GM21723 (cell line): Measurements from ENCODE around the gene ELAVL1.
"Not testable (repeated sequence)": the region's sequence is repeated elsewhere in the genome, so short reads cannot be mapped to it uniquely, and the experiment has no call there.

Source experiments
- ATAC-seq: cut with Tn5 transposase; IDR thresholded peaks from one replicate; pipeline ENCODE4 v1.9.1; 2021; ENCODE audit warnings: mild to moderate bottlenecking, moderate library complexity; ENCODE audit not compliant: unreplicated experiment

The ELAVL1 gene

DNA sequence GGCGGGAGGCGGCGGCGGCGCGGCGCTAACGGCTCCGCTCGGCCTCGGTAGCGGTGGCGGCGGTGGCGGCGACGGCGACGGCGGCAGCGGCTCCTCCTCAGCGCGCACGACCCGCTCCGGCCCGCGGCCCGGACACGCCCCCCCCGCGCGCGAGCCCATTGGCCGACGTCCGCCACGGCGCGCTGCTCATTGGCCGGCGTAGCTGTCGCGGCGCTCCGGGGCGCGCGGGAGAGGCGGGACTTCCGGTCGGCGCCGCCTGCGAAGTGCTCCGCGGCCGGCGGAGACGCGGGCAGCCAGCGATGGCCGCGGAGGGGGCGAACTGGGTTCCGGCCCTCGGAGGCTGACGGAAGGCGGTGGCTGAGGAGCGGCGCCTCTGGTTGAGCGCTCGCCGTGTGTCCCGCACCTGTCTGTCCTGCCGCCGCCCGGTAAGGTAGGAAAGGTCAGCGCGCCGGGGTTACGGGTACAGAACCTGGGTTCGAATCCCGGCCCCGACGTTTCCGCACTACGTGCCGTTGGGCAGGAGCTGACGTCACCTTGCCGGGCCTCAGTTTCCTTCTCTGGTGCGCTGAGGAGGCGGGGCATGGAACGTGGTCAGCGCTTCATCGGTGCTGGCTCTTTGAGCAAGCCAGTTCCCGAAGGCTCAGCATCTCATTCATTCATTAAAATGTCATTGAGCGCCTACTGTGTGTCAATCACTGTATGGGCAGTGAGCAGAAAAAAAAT, at the start of gene ELAVL1:
TSS of gene ELAVL1 (minus strand) at position 108 of the 723 bp plus-strand sequence. CDS start 13,826 bp downstream, outside the sequence.
- peak; percentile 70 for ATAC-seq

DNA sequence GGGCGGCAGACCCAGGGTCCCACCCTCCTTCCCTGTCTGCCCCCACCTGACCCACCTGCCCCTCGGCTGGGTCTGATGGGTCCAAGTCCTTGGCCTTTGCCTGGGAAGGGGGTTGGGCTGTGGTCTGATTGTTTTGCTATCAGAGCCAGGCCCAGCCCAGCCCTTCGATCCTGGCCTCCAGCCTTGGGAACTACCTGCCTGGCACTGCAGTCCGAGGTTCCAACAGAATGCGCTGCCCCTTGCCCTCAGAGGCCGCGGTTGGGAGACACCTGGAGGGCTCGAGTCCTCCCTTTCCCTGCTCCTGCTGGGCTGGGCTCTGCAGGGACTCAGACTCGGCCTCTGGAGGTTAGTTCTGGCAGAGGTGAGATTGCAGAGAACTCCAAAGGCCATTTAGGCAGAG, 48.7 kb upstream of the ELAVL1 start:
- no peak for ATAC-seq

DNA sequence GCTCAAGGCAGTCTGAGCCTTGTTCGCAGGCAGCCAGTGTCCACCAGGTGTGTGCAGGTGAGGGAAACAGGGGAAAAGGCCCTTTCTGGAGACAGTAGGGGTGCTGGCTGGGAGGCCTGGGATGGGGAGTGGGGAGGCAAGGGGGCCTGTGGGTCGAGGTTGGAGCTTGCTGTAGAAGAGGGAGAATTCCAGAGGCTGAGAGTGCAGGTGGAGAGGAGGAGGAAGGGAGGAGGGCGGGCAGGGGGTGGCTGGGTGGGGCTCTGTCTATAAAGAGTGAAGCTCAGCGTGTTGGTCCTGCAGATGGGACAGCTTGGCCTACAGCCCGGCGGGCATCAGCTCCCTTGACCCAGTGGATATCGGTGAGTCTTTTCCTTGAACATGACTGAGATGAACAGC, 47.0 kb upstream of the ELAVL1 start, which contains the start of gene CCL25:
TSS of gene CCL25 (plus strand) at position 297 of the 396 bp plus-strand sequence. CDS start 290 bp downstream, outside the sequence.
- ATAC-seq = no peak

DNA sequence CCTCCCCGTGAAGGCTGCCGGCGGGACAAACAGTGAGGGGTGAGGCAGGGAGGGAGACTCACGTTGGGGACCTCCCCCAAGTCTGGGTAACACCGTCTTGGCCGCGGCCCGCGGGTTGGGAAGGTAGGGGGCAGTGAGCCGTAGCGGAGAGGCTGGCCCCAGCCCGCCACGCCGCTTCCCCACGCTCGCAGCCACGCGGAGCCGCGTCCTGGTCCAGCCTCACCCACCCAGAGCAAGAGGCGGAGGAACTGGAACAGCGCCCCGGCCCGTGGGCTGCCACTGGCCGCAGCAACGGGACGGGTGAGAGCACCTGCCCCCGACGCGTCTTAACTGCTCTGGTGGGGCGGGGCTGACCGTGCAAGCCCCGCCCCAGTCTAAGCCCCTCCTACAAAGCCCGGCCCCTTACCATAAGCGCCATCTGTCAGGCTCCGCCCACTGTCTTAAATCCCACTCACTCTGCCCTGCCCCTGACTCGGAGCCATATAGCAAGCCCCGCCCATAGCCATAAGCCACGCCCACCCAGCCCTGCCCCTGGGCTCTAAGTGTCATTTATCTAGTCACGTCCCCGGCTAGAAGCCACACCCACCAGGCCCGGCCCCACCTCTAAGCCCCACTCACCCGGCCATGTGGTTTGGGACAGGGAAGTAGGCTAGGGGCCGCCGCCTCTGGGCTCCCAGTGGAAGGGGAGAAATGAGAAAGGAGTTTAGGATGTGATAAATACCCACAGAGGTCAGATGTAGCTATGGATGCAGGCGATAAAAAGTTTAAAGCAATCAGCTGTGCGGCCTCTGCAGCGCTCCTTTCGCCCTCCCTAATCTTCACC, 45.0 kb upstream of the ELAVL1 start:
- ATAC-seq = peak; percentile 74

DNA sequence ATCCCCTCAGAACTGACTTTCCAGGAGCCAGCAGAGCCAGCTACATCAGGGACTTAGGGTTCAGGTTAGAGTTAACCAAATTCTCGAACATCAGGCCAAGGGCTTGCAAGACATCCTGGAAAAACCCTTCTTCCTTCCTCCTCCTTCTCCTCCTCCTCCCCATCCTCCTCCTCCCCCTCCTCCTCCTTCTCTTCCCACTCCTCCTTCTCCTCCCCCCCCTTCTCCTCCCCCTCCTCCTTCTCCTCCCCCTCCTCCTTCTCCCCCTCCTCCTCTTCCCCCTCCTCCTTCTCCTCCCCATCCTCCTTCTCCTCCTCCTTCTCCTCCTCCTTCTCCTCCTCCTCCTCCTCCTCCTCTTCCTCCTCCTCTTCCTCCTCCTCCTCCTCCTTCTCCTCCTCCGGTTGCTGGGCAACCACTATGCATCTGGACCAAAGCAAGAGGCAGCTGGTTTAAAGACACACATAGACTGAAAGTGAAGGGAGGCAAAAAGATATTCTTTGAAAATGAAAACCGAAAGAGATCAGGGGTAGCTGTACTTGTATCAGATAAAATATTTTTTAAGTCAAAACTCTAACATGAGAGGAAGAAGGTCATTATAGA, 41.2 kb upstream of the ELAVL1 start:
- ATAC-seq = no peak

DNA sequence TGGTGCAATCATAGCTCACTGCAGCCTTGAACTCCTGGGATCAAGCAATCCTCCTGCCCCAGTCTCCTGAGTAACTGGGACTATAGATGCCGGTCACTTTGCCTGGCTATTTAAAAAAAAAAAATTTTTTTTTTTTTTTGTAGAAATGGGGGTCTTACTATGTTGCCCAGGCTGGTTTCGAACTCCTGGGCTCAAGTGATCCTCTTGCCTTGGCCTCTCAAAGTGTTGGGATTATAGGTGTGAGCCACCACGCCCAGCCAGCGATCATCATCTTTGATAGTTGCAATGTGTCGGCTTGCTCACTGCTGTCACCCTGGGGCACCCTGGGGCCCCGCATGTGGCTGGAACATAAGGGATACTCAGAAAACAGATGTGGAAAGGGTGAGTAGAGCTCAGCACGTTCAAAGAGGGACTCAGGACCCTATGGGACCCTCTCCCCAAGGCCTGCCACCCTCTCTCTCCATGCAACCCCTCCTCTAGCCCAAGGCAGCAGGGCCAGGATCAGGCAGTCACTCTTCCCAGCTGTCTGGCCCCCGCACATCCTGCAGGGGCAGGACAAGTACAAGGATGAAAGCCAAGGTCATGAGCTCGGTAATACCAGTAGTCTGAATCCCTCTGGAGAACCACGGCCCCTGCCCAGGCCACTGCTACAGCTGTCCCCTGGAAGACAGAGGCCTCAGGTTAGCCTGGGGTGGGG, 40.6 kb upstream of the ELAVL1 start:
- no peak for ATAC-seq

DNA sequence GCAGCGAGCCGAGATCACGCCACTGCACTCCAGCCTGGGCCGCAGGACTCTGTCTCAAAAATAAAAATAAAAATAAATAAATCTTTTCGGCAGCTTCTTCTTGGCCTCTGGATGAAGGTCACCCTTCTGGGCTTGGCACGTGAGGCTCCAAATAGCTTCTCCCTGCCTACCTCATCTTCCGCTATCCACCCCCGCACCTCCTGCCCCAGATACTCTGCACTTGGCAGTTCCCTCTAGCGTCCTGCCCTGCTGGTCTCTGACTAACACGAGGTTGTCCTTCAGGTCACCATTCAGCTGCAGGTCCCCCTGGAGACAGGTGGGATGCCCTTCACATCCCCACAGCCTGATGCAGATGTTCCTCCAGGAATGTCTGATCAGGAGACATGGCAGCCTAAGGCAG, 38.6 kb upstream of the ELAVL1 start:
- no peak for ATAC-seq

DNA sequence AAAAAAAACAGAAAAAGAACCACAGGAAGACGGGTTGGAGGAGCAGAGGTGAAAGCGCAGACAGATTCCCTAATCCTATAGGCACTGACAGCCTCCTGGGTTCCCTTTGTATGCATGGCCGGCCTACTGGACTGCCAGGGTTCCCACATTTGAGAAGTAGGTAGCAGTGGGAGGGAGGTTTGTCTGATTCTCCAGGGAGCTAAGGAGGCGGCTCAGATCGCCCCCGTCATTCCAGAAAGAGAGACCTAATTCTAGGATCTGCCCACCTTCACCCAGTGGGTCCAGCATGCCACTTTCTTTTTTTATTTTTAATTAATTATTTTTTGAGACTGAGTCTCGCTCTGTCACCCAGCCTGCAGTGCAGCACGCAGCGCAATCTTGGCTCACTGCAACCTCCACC, 37.5 kb upstream of the ELAVL1 start:
- ATAC-seq = no peak

DNA sequence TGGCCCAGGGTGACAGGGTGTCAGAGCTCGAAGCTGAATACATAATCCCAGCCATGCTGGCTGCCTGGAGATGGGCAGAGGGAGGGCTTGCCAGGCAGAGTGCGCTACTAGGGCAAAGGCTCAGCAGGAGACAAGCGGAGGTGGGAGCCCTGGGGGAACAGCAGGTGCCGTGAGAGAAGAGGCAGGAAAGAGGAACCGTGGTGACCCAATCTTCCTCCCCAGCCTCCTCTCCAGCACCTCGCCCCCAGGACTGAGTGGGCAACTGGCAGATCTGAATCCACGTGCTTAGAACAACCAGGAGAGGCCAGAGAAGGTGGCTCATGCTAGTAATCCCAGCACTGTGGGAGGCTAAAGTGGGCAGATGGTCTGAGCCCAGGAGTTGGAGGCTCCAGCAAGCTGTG, 36.1 kb upstream of the ELAVL1 start:
- no peak for ATAC-seq

DNA sequence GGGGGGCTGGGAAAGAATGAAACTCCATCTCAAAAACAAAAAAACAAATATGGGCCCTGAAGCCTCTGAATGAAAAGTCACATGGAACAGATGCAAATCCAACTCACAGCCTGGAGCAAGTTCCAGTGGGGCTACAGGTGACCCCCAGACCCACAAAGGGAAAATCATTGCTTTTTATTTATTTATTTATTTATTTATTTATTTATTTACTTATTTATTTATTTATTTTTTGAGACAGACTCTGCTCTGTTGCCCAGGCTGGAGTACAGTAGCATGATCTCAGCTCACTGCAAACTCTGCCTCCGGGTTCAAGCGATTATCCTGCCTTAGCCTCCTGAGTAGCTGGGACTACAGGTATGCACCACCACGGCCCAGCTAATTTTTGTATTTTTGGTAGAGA, 33.8 kb upstream of the ELAVL1 start:
- ATAC-seq = no peak

DNA sequence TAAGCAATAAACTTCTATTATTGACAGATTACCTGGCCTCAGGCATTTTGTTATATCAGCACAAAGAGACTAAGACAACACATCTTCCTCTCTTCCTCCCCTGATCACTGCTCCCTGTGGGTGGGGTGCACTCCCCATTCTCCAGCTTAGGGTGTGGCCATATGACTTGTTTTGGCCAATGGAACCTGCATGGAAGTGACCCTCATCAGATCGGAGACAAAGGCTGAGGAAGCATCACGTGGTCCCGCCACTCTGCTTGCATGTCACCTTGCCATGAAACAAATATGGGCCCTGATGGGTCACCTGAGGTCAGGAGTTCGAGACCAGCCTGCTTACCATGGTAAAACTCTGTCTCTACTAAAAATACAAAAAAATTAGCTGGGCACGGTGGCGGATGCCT, 33.4 kb upstream of the ELAVL1 start:
- no peak for ATAC-seq

DNA sequence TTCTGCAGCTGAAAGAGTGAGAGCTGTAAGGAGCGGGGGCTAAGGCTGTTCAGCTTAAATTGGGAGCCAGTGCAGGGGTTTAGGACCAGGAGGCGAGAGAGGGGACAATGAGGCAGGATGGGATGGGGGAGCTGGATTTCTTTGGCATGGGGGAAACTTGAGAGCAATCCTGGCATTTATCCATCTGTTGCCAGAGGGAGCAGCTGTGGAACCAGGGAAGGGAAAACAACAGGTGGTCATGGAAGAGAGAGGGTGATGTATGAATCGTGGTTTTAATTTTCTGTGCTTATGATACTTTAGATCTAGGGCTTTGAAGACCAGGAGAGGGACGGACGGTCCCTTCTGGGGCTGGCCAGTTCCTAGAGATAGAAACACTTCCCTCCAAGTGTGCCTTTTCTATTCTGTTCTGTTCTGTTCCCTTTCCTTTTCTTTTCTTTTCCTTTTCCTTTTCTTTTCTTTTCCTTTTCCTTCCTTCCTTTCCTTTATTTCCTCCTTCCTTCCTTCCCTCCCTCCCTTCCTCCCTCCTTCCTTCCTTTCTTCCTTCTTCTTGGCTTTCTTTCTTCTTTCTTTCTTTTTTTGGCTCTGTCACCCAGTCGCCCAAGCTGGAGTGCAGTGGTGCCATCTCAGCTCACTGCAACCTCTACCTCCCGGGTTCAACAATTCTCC, 31.1 kb upstream of the ELAVL1 start:
- no peak for ATAC-seq

DNA sequence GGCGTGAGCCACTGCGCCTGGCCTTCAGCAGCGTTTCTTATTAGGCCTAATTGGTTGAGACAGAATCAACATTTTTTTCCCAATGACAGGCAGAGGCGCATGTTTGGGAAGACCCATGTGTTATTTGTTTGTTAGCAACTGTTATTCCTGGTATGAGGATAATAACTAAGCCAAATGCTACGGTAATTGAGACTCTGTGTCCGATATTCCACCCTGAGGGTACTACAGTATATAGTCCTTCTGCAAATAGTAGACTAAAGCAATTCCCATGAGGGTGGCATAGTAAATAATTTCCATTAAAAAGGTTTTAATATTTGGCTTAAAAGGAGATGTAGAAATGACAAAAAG, 28.7 kb upstream of the ELAVL1 start:
- ATAC-seq = no peak

DNA sequence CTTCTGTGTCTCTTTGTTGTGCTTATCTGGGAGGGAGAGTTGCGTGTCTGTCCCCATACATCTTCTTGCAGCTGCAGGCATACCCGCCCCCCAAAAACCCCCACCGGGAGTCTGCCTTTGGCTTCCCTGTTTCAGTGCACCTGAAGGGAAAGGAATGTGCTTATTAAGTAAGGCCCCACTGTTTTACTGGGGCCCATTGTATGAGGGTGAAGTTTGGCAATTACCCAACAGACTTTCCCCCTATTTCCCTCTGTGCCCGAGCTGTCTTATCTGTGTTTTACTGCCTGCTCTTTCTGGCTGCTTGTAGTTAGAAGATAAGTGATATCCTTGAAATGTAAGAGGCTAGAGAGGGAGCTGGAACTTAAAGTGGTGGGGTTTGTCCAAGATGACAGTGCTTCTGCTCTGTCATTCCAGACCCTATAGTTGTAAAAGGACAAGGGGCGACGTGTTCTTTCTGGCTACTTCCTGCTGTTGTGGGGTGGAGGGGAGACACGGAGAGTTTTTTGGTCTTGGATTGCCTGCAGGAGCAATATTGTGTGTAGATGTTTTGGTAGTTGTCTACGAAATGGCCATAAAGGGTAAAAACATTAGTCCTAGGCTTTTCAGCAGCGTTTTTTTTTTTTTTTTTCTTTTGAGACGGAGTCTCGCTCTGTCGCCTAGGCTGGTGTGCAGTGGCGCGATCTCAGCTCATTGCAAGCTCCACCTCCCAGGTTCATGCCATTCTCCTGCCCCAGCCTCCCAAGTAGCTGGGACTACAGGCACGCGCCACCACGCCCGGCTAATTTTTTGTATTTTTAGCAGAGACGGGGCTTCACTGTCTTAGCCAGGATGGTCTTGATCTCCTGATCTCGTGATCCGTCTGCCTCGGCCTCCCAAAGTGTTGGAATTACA, 28.1 kb upstream of the ELAVL1 start:
- ATAC-seq = not testable (repeated sequence)

DNA sequence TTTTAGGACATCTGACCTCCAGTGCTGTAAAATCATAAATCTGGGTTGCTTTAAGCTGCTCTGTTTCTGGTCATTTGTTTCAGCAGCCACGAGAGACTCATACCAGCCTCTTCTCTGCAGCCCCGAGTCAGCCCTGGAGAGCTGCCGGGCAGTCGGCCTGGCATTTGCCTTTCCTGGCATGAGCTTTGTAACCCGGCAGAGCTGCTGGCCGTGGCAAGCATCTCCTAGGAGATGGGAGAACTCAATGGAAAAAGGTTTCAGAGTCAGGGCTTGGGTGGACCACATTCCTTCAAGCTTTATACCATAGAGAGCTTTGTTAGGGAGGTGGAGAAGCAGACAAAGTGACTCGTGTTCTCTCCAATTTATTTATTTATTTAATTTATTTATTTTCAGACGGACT, 25.5 kb upstream of the ELAVL1 start:
- ATAC-seq = no peak

DNA sequence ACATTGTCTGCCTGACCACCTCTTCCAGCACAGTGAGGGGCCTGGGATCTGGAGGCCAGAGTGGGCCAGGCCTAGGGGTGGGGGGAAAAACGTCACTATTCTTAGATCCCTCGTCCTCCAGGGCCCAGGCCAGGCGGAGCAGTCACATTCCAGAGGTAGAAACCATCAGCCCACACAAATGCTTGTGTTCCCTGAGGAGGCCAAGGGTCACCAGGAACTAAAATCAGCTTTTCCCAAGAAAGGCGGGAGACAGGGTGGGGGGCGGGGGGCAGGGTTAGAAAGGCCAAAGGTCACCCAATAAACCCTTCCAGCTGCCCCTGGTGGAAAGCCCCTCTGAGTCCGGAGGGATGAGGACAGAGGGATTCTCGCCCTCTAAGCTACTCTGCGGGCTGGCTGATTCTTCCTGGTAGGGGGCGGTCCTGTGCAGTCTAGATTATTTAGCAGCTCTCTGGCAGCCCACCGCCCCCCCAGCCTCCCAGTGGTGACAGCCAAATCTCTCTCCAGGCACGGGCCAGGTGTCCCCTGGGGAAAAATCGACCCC, 23.6 kb upstream of the ELAVL1 start:
- ATAC-seq = no peak

DNA sequence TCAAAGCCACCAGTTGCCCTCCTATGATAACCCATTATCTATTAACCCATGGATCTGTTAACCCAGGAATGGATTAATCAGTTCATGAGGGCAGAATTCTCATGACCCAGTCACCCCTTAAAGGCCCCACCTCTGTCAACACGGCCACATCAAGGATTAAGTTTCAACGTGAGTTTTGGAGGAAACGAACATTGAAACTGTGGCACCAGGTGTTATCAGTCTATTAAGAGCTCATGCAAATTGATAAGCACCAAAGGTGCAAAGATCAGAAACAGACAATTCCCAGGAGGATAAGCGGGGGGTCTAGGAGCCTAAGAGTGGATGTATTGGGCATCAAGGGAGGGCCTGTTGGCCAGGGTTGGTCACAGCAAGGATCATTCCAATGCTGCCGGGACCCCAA, 19.9 kb upstream of the ELAVL1 start:
- no peak for ATAC-seq

DNA sequence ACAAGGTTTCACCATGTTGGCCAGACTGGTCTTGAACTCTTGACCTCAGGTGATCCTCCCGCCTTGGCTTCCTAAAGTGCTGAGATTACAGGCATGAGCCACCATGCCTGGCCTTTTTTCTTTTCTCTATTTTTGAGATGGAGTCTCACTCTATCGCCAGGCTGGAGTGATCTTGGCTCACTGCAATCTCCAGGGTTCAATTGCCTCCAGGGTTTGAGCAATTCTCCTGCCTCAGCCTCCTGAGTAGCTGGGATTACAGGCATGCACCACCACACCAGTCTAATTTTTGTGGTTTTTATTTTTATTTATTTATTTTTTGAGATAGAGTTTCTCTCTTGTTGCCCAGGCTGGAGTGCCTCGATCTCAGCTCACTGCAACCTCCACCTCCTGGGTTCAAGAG, 18.8 kb upstream of the ELAVL1 start:
- ATAC-seq = not testable (repeated sequence)

DNA sequence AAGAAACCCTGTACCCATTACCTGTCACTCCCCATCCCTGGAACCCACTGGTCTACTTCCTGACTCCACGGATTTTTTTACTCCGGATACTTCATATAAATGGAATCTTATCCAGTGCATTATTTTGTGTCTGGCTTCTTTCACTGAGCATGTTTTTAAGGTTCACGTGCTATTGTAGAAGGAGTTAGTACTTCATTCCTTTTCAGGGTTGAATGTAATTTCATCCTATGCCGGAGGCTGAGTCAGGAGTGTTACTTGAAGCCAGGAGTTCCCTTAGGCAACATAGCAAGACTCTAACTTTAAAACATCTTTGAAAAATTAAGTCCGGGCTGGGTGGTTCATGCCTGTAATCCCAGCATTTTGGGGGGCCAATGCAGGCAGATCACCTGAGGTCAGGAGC, 17.9 kb upstream of the ELAVL1 start:
- no peak for ATAC-seq
